ENCODE measurements around the gene FHAD1. TPM values are rescaled to one million over a fixed set of nuclear protein-coding genes. Genes with fewer than 3 reads are reported as not detected.
"Not testable (repeated sequence)": the region's sequence is repeated elsewhere in the genome, so short reads cannot be mapped to it uniquely, and the experiment has no call there.

Gene FHAD1
- total RNA-seq, 1 donor from 2014 or later = not detected

DNA sequence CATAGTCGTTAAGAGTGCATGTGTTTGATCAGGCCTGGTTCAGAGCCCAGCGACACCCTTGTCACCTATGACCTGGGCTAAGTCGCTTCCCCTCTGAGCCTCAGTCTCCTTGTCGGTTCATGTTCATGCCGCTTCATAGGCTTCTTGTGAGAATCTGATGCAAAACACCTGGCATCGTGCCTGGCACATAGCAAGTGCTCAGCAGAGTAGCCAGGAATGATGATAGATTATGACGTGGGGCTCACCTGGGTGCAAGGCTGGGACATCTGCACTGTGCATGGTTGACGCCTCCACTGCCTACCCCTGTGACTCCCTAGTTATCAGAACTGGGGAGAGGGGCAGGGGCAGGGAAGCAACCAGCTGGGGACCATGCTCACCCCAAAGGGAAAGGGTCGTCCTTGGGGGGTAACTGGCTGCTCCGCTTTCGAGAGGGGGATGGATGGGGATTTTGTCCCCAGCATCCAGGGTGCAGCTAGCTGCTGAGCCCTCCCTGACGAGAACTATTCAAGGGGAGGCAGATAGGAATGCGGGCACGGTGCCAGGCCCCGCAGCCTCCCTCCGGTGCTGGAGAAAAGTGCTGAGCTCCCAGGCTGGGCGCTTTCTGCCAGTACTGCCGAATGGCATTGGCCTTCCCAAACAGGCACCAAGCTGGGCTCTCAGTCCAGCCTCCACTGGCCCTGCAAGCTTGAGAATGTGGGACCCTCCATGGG lies 171.9 kb downstream of the FHAD1 start:
- intact Hi-C loops (cut with micrococcal nuclease) = loop anchor here (5.0 to 10.0 kb wide), 3 partner anchors 92 to 196 kb away; partner anchors contain the start of gene DDI2
- Mint-ChIP-seq H3K27me3 (ENCODE audit: low read depth) (no peaks in the 10 kb centered on the region), H3K36me3 (ENCODE audit: low read depth) (peaks cover 56% of the 10 kb centered on the region), H3K27ac (peak overlapping the region; percentile 30), H3K4me1 (ENCODE audit: low read depth) (peaks cover 47% of the 10 kb centered on the region), H3K4me3 (ENCODE audit: low read depth) (no peak overlapping the region), H3K9me3 (no peaks in the 10 kb centered on the region)
- no peak for DNase-seq (ENCODE audit: low spot score)

DNA sequence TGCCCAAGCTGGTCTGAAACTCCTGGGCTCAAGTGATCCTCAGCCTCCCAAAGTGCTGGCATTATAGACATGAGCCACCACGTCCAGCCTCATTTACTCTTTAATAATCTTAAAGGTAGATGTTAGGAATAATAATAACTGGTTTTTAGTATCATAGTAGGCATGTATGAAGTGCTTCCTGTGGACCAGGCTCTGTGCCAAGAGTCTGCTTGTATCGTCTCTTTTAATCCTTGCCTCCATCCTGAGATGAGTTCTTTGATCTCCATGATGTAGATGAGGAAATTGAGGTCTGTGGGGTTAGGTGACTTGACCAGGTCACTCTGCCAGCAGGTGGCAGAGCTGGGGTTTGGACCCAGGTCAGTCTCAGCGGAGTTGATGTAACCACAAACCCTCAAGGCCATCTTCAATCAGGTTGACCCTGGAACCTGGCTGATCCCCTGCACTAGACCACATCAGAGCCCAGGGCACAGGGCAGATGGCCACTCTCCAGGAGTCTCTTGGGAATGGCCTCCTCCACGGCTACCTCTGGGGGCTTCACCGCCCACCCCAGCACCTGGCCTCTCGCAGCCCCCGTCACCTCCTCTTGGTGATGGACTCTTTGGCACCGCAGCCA lies 173.9 kb downstream of the FHAD1 start:
- intact Hi-C loops (cut with micrococcal nuclease) = no loop called here
- no peak overlapping the region for H3K4me3 Mint-ChIP-seq (ENCODE audit: low read depth)

DNA sequence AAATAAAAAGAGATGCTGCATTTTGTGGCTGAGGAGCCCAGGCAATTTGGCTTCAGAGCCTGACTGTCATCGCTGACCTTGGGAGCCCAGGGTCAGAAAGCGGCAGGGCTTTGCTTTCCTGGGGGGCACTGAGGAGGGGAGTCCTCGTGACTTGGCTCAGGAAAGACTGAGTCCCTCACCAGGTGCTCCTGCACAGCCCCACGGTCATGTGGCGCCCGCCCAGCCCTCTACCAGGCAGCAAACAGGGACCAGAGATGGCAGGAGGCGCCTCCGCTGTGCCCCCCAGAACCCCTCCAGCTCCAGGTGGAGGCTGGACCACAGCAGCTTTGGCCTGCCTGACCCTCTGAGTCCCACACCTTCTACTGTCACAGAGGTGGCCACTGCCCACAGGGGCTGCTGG lies 175.8 kb downstream of the FHAD1 start:
- peaks cover 49% of the 10 kb centered on the region for H3K36me3 Mint-ChIP-seq (ENCODE audit: low read depth)
- H3K4me1 Mint-ChIP-seq (ENCODE audit: low read depth) = peaks cover 24% of the 10 kb centered on the region
- no peaks in the 10 kb centered on the region for H3K27me3 Mint-ChIP-seq (ENCODE audit: low read depth)
- no peaks in the 10 kb centered on the region for H3K9me3 Mint-ChIP-seq
- intact Hi-C loops (cut with micrococcal nuclease) = no loop called here
- no peak for DNase-seq (ENCODE audit: low spot score)
- no peak overlapping the region for H3K4me3 Mint-ChIP-seq (ENCODE audit: low read depth)
- H3K27ac Mint-ChIP-seq = no peak overlapping the region

More for the DNA sequence above, 173.9 kb downstream of the FHAD1 start:
- Mint-ChIP-seq H3K36me3 (ENCODE audit: low read depth) (peaks cover 49% of the 10 kb centered on the region), H3K9me3 (no peaks in the 10 kb centered on the region), H3K27ac (no peak overlapping the region), H3K27me3 (ENCODE audit: low read depth) (no peaks in the 10 kb centered on the region), H3K4me1 (ENCODE audit: low read depth) (peaks cover 35% of the 10 kb centered on the region)
- no peak for DNase-seq (ENCODE audit: low spot score)

DNA sequence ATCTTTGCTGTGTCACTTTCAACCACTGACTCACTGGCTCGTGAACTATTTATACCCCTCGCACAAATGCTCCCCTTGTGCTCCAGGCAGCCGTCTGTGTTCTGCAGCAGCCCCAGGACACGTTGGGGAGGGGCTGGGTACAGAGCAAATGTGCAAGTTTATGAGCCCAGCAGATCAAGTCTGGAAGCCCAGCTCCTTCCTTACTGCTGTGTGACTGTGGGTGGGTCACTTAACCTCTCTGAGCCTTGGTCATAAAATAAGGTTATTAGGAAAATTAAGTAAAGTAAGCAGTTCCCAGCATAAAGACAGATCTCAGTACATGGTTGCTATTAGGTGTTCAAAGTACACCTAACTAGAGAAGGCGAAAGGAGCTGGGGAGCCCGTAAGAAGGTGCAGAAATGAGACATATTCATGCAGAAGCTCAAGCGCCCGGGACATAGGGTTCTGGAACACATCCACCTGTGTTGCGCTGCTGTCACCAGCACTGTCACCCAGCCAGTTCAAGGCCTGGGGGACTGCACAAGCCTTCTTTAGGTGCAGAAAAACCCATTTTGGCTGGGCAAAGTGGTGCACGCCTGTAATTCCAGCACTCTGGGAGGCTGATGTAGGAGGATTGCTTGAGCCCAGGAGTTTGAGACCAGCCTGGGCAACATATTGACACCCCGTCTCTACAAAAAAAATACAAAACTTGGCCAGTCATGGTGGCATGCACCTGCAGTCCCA lies 176.5 kb downstream of the FHAD1 start:
- Mint-ChIP-seq H3K27me3 (ENCODE audit: low read depth) (no peaks in the 10 kb centered on the region), H3K9me3 (no peaks in the 10 kb centered on the region), H3K27ac (no peak overlapping the region), H3K4me1 (ENCODE audit: low read depth) (peaks cover 23% of the 10 kb centered on the region), H3K36me3 (ENCODE audit: low read depth) (peaks cover 50% of the 10 kb centered on the region), H3K4me3 (ENCODE audit: low read depth) (no peak overlapping the region)
- intact Hi-C loops (cut with micrococcal nuclease) = no loop called here
- no peak for DNase-seq (ENCODE audit: low spot score)

DNA sequence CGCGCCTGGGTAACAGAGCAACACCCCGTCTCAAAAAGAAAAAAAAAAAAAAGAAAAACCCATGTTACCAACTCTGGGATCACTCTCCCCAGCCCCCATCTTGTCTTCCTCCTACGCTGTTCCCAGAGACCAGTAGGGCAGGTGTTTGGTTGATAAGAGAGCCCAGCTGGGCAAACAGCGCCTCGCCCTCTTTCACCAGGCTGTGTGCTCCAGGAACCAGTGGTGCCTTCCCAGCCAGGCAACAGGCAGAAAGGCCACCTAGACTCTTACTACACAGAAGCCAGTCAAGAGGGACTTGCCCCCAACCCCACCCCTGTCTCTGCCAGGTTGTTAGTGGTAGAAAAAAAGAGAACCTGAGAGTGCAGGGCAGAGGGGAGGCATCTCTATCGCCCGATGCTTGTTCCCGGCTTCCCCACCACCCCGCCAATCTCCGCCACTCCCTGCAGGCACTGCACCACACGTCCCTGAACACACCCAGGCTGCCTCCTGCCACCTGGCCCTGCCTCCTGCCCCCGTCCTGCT lies 177.2 kb downstream of the FHAD1 start:
- no peaks in the 10 kb centered on the region for H3K9me3 Mint-ChIP-seq
- intact Hi-C loops (cut with micrococcal nuclease) = no loop called here
- DNase-seq (ENCODE audit: low spot score) = no peak
- no peaks in the 10 kb centered on the region for H3K27me3 Mint-ChIP-seq (ENCODE audit: low read depth)
- peaks cover 45% of the 10 kb centered on the region for H3K36me3 Mint-ChIP-seq (ENCODE audit: low read depth)
- H3K27ac Mint-ChIP-seq = no peak overlapping the region
- H3K4me1 Mint-ChIP-seq (ENCODE audit: low read depth) = peaks cover 20% of the 10 kb centered on the region
- no peak overlapping the region for H3K4me3 Mint-ChIP-seq (ENCODE audit: low read depth)

DNA sequence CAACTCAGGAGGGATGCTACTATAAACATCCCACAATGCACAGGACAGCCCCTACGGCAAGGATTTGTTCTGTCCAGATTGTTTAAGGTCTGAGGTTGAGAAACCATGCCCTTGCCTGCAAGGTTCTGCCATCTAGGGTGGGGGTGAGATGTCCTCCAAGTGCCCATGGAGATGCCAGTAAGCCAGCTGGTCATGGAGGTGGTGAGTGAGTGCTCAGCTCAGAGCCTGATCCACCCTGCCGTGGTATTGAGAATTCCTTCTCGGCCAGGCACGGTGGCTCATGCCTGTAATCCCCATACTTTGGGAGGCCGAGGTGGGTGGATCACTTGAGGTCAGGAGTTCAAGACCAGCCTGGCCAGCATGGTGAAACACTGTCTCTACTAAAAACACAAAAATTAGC lies 178.0 kb downstream of the FHAD1 start:
- H3K4me3 Mint-ChIP-seq (ENCODE audit: low read depth) = no peak overlapping the region
- peaks cover 17% of the 10 kb centered on the region for H3K4me1 Mint-ChIP-seq (ENCODE audit: low read depth)
- intact Hi-C loops (cut with micrococcal nuclease) = no loop called here
- peaks cover 43% of the 10 kb centered on the region for H3K36me3 Mint-ChIP-seq (ENCODE audit: low read depth)
- H3K27ac Mint-ChIP-seq = no peak overlapping the region
- no peaks in the 10 kb centered on the region for H3K9me3 Mint-ChIP-seq
- no peaks in the 10 kb centered on the region for H3K27me3 Mint-ChIP-seq (ENCODE audit: low read depth)
- no peak for DNase-seq (ENCODE audit: low spot score)

DNA sequence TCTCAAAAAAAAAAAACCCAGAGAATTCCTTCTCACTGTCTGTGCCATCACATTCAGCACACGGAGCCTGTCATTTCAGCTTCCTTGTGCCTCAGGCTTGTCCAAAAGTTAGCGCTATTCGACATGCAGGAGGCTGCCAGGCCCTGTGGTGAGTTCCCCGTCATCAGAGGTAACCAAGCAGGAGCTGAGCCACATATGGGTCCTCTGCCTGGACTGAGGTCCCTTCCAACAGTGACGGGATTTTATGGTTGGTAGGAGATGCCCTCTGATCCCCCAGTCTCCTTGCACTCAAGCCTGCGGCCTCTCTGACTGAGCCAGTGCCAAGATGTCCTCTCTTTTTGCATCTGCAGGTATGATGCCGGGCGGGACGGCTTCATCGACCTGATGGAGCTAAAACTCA lies 178.5 kb downstream of the FHAD1 start:
- H3K36me3 Mint-ChIP-seq (ENCODE audit: low read depth) = peaks cover 44% of the 10 kb centered on the region
- no peaks in the 10 kb centered on the region for H3K27me3 Mint-ChIP-seq (ENCODE audit: low read depth)
- intact Hi-C loops (cut with micrococcal nuclease) = no loop called here
- H3K4me1 Mint-ChIP-seq (ENCODE audit: low read depth) = peaks cover 15% of the 10 kb centered on the region
- H3K27ac Mint-ChIP-seq = no peak overlapping the region
- H3K4me3 Mint-ChIP-seq (ENCODE audit: low read depth) = no peak overlapping the region
- H3K9me3 Mint-ChIP-seq = no peaks in the 10 kb centered on the region
- no peak for DNase-seq (ENCODE audit: low spot score)

DNA sequence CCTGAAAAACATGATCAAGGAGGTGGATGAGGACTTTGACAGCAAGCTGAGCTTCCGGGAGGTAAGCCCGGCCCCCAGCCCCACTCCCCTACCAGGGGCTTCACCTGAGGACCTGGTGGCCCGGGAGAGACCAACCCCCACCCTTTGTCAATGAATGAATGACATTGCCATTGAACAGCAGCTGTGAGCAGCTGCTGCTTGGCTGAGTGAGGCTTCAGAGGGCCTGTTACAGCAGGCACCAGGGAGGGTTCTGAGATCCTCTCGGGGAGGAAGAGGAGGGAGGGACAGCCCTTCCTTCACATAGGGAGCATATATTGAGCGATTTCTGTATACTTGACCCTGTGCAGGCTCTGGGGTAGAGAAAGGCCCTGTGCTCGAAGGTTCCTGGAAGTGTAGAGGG lies 178.9 kb downstream of the FHAD1 start:
- no peaks in the 10 kb centered on the region for H3K27me3 Mint-ChIP-seq (ENCODE audit: low read depth)
- peaks cover 41% of the 10 kb centered on the region for H3K36me3 Mint-ChIP-seq (ENCODE audit: low read depth)

DNA sequence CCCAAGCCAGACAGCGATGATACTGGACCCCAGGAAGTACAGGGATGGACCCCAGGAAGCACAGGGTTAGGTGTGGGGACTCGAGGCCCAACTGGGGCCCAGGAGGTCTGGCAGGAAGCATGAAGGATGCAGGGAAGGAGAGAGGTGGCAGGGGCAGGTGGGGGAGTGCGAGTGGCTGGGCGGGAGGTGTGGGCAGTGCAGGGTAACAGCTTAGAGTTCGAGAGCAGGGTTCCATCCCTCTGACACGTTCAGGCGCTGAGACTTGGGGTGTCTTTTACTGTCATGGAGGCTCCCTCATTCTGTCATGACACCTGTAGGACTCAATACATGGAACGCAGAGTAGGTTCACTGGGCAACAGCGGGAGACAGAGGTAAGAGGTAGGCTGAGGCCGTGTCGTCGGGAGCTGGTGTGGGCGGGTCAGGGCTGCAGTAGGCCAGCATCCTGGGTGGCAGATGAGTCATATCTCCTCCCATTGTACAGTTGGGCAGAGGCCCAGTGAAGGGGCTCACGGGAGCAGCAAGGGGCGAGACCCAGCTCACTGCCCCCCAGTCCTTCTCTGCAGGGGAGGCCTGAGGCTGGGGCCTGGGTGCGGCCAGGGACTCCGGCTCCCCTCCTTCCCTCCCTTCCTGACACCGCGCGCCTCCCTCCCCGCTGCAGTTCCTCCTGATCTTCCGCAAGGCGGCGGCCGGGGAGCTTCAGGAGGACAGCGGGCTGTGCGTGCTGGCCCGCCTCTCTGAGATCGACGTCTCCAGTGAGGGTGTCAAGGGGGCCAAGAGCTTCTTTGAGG lies 179.7 kb downstream of the FHAD1 start:
- Mint-ChIP-seq H3K9me3 (no peaks in the 10 kb centered on the region), H3K27ac (peak overlapping the region; percentile 61), H3K36me3 (ENCODE audit: low read depth) (peaks cover 38% of the 10 kb centered on the region), H3K4me3 (ENCODE audit: low read depth) (no peak overlapping the region), H3K27me3 (ENCODE audit: low read depth) (no peaks in the 10 kb centered on the region), H3K4me1 (ENCODE audit: low read depth) (peaks cover 13% of the 10 kb centered on the region)
- DNase-seq (ENCODE audit: low spot score) = no peak
- intact Hi-C loops (cut with micrococcal nuclease) = no loop called here

More for the DNA sequence above, 178.9 kb downstream of the FHAD1 start:
- no peak for DNase-seq (ENCODE audit: low spot score)
- peaks cover 14% of the 10 kb centered on the region for H3K4me1 Mint-ChIP-seq (ENCODE audit: low read depth)
- H3K27ac Mint-ChIP-seq = peak overlapping the region; percentile 61
- H3K9me3 Mint-ChIP-seq = no peaks in the 10 kb centered on the region
- intact Hi-C loops (cut with micrococcal nuclease) = no loop called here
- no peak overlapping the region for H3K4me3 Mint-ChIP-seq (ENCODE audit: low read depth)

DNA sequence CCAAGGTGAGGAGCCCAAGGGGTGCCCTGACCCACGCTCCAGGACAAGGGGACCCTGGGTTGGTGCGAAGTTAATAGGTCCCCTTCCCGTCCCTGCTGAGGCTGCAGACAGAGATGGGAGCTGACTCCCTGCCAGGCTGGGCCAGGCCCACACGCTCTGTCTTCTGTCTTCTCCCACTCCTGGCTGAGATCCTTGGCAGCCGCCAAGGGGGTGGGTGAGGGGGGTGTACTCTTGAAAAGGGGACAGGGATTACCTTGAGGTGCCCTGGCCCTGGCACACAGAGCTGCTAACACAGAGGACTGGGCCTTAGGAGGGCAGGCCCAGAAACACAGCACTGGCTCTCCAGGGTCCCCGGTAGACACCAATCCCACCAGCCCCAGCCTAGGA lies 180.2 kb downstream of the FHAD1 start:
- Mint-ChIP-seq H3K36me3 (ENCODE audit: low read depth) (peaks cover 36% of the 10 kb centered on the region), H3K27me3 (ENCODE audit: low read depth) (no peaks in the 10 kb centered on the region)
- DNase-seq (ENCODE audit: low spot score) = no peak

DNA sequence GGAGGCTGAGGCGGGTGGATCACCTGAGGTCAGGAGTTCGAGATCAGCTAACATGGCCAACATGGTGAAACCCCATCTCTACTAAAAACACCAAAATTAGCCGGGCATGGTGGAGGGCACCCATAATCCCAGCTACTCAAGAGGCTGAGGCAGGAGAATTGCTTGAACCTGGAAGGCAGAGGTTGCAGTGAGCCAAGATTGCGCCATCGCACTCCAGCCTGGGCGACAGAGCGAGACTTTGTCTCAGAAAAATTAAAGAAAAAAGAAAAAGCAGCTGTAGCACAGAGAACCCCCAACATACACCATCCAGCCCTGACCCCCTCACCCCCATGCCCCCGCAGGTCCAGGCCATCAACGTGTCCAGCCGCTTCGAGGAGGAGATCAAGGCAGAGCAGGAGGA lies 181.2 kb downstream of the FHAD1 start:
- DNase-seq (ENCODE audit: low spot score); H3K4me3 Mint-ChIP-seq (ENCODE audit: low read depth); H3K9me3 Mint-ChIP-seq; H3K27me3 Mint-ChIP-seq (ENCODE audit: low read depth); intact Hi-C loops (cut with micrococcal nuclease); H3K27ac Mint-ChIP-seq: not testable (repeated sequence)
- H3K4me1 Mint-ChIP-seq (ENCODE audit: low read depth) = peaks cover 12% of the 10 kb centered on the region
- peaks cover 36% of the 10 kb centered on the region for H3K36me3 Mint-ChIP-seq (ENCODE audit: low read depth)

More for the DNA sequence above, 180.2 kb downstream of the FHAD1 start:
- intact Hi-C loops (cut with micrococcal nuclease) = no loop called here
- no peaks in the 10 kb centered on the region for H3K9me3 Mint-ChIP-seq
- H3K4me1 Mint-ChIP-seq (ENCODE audit: low read depth) = peaks cover 12% of the 10 kb centered on the region
- H3K4me3 Mint-ChIP-seq (ENCODE audit: low read depth) = no peak overlapping the region
- H3K27ac Mint-ChIP-seq = no peak overlapping the region

DNA sequence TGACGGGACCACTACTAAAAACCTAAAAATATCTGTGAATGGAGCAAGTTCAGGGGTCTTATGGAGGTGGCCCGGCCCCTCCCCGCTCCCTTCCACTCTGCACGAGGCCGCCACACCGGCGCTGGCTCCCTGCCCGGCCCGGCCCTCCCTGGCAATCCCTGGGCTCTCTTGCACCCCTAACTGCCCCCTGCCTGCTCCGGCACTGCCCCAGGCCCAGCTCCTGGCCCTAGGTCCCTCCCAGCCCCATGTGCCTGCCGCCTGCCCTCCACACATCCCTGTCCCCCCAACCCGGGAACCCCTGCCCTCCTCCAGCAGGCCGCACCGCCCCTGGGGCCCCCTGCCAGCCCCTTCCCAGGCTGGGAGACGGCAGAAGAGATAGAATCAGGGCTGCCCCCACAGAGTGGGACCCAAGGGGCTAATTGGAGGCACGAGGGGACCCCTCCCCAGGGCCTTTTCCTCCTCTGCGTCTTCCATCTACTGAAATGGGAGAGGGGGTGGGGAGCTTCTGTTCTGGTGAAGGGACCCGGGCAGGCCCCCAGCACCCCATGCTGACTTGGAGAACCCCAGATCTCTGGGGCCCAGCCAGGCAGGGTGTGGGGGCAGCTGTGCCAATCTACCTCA lies 181.9 kb downstream of the FHAD1 start:
- H3K27me3 Mint-ChIP-seq (ENCODE audit: low read depth) = no peaks in the 10 kb centered on the region
- H3K4me3 Mint-ChIP-seq (ENCODE audit: low read depth) = no peak overlapping the region
- no peak overlapping the region for H3K27ac Mint-ChIP-seq
- H3K36me3 Mint-ChIP-seq (ENCODE audit: low read depth) = peaks cover 36% of the 10 kb centered on the region
- no peak for DNase-seq (ENCODE audit: low spot score)
- no peaks in the 10 kb centered on the region for H3K9me3 Mint-ChIP-seq
- peaks cover 12% of the 10 kb centered on the region for H3K4me1 Mint-ChIP-seq (ENCODE audit: low read depth)
- intact Hi-C loops (cut with micrococcal nuclease) = no loop called here
